ENCODE results near the gene FTO.
"Not testable (repeated sequence)": the region's sequence is repeated elsewhere in the genome, so short reads cannot be mapped to it uniquely, and the experiment has no call there.

The FTO gene

DNA sequence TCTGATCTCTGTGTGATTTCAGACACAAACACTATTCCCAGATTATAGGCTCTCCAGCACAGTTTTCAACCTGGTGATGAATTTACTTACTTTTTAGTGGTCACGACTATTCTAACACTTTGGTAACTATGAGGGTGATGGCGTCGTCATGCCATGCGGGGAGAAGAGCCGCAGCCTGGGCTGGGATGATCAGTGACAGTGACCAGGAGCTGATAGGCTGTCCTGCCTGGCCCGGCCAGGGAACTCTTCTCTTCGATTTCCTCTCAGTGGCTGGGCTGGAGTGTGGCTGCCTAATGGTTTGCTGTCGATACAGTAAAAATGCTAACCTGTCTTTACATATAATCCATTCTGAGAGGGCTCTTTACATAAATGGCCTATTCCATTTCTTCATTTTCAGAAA lies 469.5 kb downstream of the FTO start:
- DNase-seq: no peak

- no peak for DNase-seq
These were observed 470.2 kb downstream of the FTO start for GRCh38 chr16:54174201-54174600.

DNA sequence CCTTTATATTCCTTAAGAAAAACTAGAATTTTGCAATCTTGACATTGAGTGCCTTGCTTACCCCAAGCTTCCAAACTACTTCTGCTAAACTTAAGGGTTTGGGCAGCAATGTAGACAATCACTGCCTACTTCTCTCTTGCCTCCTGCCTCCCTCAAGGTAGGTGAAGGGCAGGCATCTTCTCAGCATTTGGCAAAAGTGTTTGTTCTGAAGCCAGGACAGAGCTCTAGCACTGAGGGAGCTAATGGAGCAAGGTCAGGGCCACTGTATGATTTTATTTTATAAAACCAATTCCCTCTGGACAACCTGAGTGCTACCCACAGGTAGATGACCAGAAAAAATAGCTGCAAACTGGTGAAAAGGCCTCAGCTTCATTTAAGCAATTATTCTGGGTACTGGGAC lies 470.8 kb downstream of the FTO start:
- no peak for DNase-seq

GRCh38 chr16:54175169-54175551 lies 471.2 kb downstream of the FTO start:
- no peak for DNase-seq

DNA sequence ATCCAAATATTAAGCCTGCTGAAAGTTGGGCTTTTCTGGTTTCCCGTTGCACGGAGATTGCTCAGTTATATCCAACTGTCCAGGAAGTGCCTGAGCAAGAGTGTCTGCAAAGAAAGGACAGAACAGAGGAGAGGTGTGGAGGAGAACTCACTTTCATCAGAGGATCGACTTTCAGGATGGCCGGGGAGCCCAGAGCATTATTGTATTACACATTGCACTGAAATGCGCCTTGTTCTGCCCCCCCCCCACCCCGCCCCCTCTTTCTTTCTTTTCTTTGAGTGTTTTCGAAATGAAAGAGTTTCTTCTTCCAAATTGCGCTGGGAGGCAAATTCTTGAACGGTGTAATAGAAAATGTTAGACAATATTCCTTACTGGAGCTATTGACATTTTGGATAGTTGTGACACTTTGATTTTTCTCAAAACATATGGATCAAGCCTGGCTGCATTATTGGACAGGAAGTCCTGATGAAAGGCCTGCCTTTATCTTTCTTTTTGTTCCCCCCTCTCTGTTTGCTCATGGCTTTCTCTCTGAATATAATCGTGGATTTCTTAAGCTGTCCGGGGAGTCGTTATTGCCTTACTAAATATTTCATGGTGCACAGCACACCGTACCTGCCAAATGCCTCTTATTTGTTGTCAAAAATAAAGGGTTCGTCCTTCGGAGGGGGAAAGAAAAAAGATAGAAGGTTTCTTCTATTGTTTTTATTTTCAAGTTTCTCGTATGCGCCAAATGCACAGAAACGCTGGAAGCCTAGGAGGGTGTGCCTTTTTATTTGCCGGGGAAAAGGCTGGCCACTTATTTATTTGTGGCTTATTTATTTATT lies 471.8 kb downstream of the FTO start:
- DNase-seq: no peak

DNA sequence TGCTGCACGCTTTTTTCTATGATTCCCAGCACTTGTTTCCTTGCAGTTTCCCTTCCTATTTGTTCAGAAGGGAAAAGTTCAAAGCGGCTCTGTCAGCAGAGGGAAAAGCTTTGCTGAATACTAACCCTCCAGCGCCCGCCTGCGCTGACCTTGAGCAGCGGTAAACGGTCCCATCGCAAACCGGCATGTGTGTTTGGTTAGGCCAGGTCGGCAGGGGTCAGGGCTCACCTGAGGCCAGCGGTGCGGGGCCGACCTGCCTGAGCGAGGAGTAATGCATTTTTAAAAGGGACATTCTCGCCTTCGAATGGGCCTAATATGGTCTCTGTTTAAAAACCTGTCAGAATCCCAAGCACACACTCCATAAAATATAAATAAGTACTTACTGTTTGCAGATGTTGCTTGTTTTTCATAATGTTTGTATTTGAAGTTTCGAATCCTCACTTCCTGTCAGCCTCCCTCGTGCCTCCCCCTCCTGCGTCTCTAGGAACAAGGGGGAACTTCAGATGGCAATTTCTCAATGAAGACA lies 472.5 kb downstream of the FTO start:
- peak in 1 of 58 donors; percentile 19 for DNase-seq

DNA sequence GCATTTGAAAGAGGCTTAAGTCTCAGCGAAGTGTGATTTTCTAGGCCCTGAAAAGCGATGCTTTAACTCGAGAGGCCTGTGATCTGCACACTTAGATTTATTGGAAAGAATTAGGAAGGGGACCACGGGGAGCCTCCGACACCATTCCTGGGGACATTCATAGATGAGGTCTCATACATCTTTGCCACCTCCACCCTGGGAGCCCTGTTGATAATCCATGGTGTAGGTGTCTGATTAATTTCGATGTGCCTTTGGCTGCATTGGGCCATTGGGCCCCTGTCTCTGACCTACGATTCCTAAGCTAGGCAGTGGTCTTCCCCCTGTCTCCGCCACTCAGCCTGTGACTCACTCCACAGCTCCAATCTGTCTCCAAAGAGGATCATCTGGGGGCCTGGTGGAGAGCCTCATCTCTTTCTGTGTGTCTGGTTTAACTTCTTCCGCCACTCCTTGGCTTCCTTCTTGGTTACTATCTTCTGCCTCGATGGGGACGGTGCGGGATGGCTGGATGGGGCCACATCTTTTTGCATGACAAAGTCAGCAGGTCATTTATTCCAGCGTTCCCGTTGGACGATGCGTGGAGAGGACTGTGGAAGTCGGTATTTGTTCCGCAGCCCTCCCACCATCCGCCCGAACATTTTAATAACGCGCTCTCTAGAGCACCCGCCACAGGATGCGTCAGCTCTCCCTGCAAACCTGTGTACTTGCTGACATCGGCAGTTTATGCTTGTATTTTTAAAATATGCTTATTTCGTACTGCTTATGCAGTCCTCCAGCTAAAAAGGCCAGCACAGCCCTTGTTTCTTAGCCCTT lies 473.3 kb downstream of the FTO start:
- no peak for DNase-seq

DNA sequence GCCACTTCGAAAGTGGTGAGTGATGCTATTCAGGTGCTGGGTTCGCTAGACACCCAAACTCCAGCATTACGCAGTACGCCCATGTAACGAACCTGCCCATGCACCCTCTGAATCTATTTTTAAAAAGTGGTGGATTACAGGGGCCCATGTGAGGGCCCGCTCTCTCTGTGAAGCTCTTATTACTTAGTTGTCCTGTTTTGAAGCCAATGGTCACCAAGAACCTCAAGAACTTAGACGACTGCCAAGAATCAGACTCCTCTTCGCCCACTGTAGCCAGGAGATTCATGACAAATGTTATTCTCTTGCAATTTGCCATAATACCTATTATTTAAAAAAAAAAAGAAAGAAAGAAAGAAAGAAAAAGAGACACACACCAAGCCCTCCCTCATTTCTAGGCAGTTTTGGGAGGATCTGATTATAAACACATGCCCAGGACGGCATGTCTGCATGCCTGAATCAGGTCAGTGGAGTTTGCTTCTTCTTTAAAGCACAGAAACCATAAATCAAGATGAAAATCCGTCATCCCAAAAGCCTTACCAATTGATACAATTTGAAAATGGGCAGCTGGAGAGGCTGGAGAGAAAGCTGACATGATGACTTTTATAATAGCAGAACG lies 474.0 kb downstream of the FTO start:
- DNase-seq: no peak

DNA sequence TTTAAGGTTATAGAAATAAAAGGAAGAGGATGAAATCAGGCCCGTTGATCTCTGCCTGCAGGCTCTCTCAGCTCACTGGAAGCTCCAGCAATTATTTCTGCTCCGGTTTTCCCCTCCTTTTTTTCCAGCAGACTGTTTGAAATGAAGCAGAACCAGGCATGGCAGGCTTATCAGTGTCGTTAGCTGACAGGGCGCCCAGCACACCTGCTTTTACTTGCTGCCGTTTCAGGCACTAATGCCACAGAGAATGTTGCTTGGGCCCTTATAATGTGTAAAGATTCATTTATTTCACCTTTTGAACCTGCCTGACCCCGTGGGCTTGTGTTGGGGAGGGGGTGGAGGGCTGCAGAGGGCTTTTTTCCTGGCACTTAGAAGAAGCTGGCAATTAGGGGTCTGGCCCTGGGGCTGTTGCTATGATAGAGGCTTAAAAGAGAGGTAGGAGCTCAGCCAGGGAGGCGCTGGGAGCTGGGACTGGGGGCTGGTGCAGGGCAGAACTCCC lies 474.6 kb downstream of the FTO start:
- DNase-seq: no peak

DNA sequence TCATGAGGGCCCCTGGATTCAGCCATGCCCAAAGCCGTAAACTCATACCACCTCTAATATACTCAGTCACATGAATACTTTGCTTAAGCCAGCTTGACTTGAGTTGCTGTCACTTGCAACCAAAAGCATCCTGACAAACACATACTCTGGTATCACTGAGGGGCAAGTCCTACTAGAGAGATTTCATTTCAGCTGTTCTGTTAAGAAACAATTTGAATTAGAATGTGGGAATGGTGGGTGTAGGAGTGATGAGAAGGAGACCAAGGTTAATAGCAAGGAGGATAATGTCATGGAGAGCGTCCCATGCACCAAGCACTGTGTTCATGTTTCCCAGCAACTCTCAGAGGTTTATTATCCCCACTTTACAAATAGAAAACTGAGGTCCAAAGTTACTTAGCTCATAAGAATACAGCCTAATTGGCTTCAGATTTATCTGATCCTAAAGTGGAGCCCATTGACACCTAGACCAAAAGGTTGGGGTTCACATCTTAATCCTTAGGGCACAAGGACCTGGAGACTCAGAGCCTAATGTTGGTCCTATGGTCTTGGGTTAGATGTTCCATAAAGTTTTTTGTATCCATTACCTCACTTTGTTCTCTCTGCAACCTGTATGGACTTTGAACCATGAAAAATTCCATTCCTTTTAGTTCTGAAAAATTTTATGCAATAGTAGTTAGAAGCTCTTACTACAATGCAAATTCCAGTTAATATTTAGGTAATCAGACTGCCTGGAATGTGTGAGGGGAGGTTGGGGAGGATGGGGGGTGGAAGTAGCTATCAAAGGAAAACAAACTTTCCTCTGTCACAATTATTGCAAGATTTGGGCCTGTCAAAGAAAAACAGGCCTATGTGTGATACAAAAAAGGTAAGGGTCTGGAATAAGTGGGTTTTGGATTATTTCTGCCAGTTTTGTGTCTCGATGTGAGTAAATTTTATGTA lies 476.7 kb downstream of the FTO start:
- no peak for DNase-seq

- not testable (repeated sequence) for DNase-seq
These were observed 477.9 kb downstream of the FTO start for GRCh38 chr16:54181683-54182329.

DNA sequence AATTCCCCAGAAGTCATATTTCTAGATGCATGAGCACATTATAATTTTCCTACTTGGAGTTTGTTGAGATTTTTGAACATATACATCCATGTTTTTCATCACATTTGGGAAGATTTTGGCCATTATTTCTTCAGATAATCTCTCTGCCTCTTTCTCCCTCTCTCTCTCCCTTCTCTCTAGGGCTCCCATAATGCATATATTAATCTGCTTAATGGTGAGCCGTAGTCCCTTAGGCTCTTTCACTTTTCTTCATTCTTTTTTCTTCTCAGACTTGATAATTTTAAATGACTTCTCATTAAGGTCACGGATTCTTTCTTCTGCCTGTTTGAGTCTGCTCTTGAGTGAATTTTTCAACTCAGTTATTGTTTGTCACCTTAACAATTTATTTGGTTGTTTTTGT lies 481.1 kb downstream of the FTO start:
- DNase-seq: no peak

- DNase-seq: no peak
These were observed 487.2 kb downstream of the FTO start for GRCh38 chr16:54191163-54191562.

DNA sequence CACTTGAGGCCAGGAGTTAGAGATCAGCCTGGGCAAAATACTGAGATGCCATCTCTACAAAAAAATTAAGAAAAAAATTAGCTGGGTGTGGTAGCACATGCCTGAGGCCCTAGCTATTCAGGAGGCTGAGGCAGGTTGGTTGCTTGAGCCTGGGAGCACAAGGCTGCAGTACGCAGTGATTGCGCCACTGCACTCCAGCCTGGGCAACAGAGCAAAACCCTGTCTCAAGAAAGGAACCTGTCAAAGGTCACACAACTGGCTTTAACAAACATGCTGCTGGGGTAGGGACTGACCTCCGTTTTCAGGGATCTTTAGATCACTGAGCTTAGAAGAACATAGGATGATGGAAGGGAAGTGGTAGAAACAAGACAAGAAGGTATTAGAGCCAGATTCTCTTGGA lies 487.6 kb downstream of the FTO start:
- no peak for DNase-seq

- DNase-seq: no peak
These were observed 489.2 kb downstream of the FTO start for GRCh38 chr16:54193013-54193664.

DNA sequence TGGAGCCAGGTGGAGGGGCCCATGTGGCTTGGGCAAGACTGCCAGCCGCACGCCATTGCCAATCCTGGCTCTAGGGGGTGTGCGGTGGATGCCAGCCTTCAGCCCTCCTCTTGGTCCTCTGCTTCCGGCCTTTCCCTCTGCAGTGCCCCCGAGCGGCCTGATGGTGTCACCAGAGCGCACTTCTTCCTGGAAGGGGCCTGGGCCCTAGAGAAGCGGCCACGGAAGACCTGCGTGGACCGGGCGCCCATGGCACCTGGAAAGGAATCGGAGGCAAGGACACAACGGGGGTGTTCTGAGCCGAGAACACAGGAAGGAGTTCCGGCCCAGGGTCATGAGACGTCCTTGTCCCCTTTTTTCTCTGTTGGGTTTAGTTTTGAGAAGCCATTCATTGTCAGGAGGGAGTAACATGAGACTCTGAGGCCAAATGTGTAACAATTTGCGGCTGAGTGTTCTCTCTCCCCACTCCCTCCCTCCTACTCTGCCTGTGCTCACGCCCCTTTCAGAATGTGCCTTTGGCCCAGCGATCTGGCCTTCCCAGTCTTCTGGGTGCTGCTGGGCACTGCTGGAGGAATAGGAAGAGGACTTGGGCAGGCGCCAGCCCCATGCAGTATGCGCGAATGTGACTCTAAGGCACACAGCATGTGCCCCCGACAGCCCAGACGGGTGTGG lies 489.8 kb downstream of the FTO start:
- peak in 52 of 58 donors; percentile 5 to 79 (median 36) for DNase-seq

- peak in 55 of 58 donors; percentile 4 to 90 (median 62) for DNase-seq
These were observed 490.4 kb downstream of the FTO start for GRCh38 chr16:54194334-54194743.

DNA sequence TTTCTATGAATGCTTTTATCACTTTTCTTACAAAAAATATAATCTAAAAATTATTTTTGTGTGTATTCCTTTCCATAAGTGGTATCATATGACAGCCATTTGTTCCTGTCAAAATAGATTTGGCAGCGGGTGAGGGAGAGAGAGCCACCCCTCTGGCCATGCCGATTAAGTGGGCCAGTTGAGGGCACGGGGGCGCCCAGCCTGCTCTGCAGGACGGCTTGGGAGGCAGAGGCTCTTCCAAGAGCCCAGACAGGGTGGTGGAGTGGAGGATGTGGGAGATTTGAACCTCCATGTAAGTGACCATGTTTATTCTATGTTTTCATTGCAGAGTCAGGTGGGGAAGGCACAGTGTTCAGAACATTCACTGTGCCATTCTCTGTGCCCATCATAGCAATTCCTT lies 493.8 kb downstream of the FTO start:
- DNase-seq: no peak
